HepG2 (cell line): ENCODE results near the gene CPNE4.

ENCODE experiments used
- KDM5B ChIP-seq: sonication (generic); formaldehyde crosslinking; IDR thresholded peaks from 2 replicates; pipeline ENCODE4 v1.4.0; 2020; ENCODE audit warnings: missing genetic modification reagents, mild to moderate bottlenecking, borderline replicate concordance
- NFATC3 ChIP-seq: sonication (generic); formaldehyde crosslinking; IDR thresholded peaks from 2 replicates; pipeline ENCODE4 v1.5.1; 2020; ENCODE audit warnings: mild to moderate bottlenecking, missing genetic modification reagents

DNA sequence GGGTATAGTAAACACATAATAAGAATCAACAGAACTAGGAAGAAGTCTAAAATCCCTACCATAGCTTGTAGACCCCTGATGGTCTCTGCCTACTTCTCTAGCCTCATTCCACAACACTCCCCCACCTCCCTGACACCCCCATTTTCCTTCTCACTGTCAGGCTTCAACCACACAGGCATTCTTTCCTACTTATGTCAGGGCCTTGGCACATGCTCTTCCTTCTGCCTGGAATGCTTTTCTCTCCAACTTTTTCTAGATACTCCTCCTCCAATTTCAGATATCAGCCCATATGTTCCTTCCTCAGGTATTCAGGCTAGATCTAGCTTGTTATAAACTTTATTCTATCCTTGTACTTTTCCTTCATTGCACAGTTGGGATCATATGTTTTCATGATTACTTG is 426.1 kb downstream of the CPNE4 start:
- TF ChIP-seq NFATC3 (CRISPR knock-in tag), result no peak
- no peak for TF ChIP-seq KDM5B
